ENCODE measurements around the gene APOD. TPM values are rescaled to one million over a fixed set of nuclear protein-coding genes. Genes with fewer than 3 reads are reported as not detected.

Gene APOD
- total and polyA plus RNA-seq, 9 of the 15 experiments (the other 6 are each of a cell fraction or from before 2014, with no cell fraction given): 0.18 to 0.50 (median 0.35) TPM; not detected in 1

DNA sequence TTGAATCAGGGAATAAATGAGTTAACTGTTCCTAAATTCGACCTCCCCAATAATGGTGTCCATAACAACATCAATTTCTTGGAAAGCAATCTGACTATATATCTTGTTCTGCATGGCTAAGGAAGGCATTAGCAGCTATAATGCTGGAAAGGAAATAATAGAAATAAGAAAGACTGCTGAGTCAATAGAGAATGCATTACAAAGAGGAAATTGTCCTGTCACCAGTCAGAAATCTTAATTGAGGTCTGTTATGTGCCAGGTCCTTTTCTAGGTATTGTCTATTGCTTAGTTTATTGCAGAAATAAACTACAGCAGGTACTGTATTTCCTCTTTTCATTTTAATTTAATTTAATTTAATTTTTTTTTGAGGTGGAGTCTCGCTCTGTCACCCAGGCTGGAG, 34.8 kb downstream of the APOD start:
- no peak overlapping the region for H3K9ac ChIP-seq (ENCODE audit: insufficient read depth in 1 of 2, low read depth in 2 of 2, low read length in 2 of 2)
- WGBS (ENCODE audit: insufficient coverage, low coverage, missing lambda C conversion rate): 51% methylated on average over 2 of the region's 2 CpGs
- intact Hi-C loops (cut with micrococcal nuclease) (loop anchor here (10.0 kb wide), 1 partner anchor 166 kb away; no protein-coding TSS in a partner anchor), in situ Hi-C loops (cut with MboI) (no loop called here)
- DNase-seq (ENCODE audit: extremely low read depth in 1 of 4, low spot score in 3 of 4): no peak
- TF ChIP-seq SFPQ (IDR thresholded peaks at IDR 0.05; ENCODE audit: low read depth, low read length): no peak
- no peak for TF ChIP-seq NR3C1 (CRISPR knock-in tag; IDR thresholded peaks at IDR 0.05)
- no peak for TF ChIP-seq NR2C2 (CRISPR knock-in tag; IDR thresholded peaks at IDR 0.05)
- no peak for TF ChIP-seq NR2C2 (tag; IDR thresholded peaks at IDR 0.05)
- no peak for TF ChIP-seq ZFP30 (CRISPR knock-in tag; IDR thresholded peaks at IDR 0.05; ENCODE audit: borderline replicate concordance)
- TF ChIP-seq KDM4B (IDR thresholded peaks at IDR 0.05; ENCODE audit: borderline replicate concordance in 2 of 2, low read depth in 1 of 2): no peak
- TF ChIP-seq RBFOX2 (IDR thresholded peaks at IDR 0.05; ENCODE audit: low read depth, low read length): no peak
- TF ChIP-seq, protein P1, sequence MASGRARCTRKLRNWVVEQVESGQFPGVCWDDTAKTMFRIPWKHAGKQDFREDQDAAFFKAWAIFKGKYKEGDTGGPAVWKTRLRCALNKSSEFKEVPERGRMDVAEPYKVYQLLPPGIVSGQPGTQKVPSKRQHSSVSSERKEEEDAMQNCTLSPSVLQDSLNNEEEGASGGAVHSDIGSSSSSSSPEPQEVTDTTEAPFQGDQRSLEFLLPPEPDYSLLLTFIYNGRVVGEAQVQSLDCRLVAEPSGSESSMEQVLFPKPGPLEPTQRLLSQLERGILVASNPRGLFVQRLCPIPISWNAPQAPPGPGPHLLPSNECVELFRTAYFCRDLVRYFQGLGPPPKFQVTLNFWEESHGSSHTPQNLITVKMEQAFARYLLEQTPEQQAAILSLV (tag; IDR thresholded peaks at IDR 0.05): no peak
- TF ChIP-seq FOXJ2 (tag; IDR thresholded peaks at IDR 0.05): no peak
- TF ChIP-seq, protein P2, sequence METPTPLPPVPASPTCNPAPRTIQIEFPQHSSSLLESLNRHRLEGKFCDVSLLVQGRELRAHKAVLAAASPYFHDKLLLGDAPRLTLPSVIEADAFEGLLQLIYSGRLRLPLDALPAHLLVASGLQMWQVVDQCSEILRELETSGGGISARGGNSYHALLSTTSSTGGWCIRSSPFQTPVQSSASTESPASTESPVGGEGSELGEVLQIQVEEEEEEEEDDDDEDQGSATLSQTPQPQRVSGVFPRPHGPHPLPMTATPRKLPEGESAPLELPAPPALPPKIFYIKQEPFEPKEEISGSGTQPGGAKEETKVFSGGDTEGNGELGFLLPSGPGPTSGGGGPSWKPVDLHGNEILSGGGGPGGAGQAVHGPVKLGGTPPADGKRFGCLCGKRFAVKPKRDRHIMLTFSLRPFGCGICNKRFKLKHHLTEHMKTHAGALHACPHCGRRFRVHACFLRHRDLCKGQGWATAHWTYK (CRISPR knock-in tag; IDR thresholded peaks at IDR 0.05): no peak
- H3K4me1 ChIP-seq (replicated peaks in 1 of 2; ENCODE audit: control insufficient read depth in 2 of 2, insufficient read depth in 2 of 2, low read length in 2 of 2): peaks cover 5 to 13% of the 10 kb centered on the region in 2 experiments; a peak in 4 of 5 replicates
- no peak for ATAC-seq
- no TSS peak for BruUV-seq (replicated peaks)
- FAIRE-seq: no peak
- H2AFZ ChIP-seq (ENCODE audit: low read depth, low read length): no peak overlapping the region
- no peaks in the 10 kb centered on the region for H3K9me1 ChIP-seq (ENCODE audit: control insufficient read depth, insufficient read depth, low read length)
- H3K79me2 ChIP-seq (ENCODE audit: control insufficient read depth, insufficient read depth, low read length): no peaks in the 10 kb centered on the region
- H3K4me2 ChIP-seq (ENCODE audit: insufficient read depth, low read length): no peak overlapping the region
- H4K20me1 ChIP-seq (replicated peaks; ENCODE audit: control insufficient read depth, insufficient read depth, low read length): no peaks in the 10 kb centered on the region
- H3K9me3 ChIP-seq (replicated peaks; ENCODE audit: control insufficient read depth, insufficient read depth, low read depth, low read length): no peaks in the 10 kb centered on the region
- H3K27ac ChIP-seq (ENCODE audit: extremely low read depth, low read depth, low read length): no peak overlapping the region
- ChIA-PET CTCF (ENCODE audit: low intra/inter-chr PET ratio) (no interaction called here), POLR2A (interaction anchor here (0.6 kb wide), 1 partner anchor 170 kb away, joined by 4 read pairs; no protein-coding TSS in a partner anchor)
- H3K27me3 ChIP-seq (ENCODE audit: control insufficient read depth in 2 of 2, insufficient read depth in 2 of 2, low read length in 2 of 2): peaks cover 2 to 13% of the 10 kb centered on the region in 2 experiments; a peak in 1 of 5 replicates
- no peaks in the 10 kb centered on the region for H3K36me3 ChIP-seq (ENCODE audit: control insufficient read depth, insufficient read depth, low read length)
- H3K4me3 ChIP-seq: no peak overlapping the region
